K562 (cell line): ENCODE measurements around the gene STT3B. TPM values are rescaled to one million over a fixed set of nuclear protein-coding genes. Genes with fewer than 3 reads are reported as not detected.

Experiments
- ARID1B ChIP-seq: fragments of 450-650 bp; IDR thresholded peaks from 2 replicates; pipeline ENCODE4 v1.6.1; 2016; ENCODE audit warnings: antibody characterized with exemption, mild to moderate bottlenecking, inconsistent platforms
- ARNT ChIP-seq, 2 experiments: fragments of 450-650 bp; IDR thresholded peaks; 2 replicates each; pipeline ENCODE4 v1.6.1; 2016; ENCODE audit warnings: mild to moderate bottlenecking in 1 of 2
- CAMTA2 ChIP-seq: fragments of 250-450 bp; sonication (Bioruptor Pico); conservative IDR thresholded peaks from 2 replicates; pipeline ENCODE4 v1.5.1; 2022
- CBX3 ChIP-seq, 2 experiments: IDR thresholded peaks; 1 replicate in 1 of 2; 2 replicates in 1 of 2; pipeline ENCODE4 v1.6.1; 2012; ENCODE audit warnings: inconsistent platforms in 2 of 2, low read length in 2 of 2, borderline replicate concordance in 1 of 2, control low read depth in 1 of 2
- COPS2 ChIP-seq: fragments of 450-650 bp; conservative IDR thresholded peaks from 2 replicates; pipeline ENCODE4 v1.6.1; 2016; ENCODE audit warnings: mild to moderate bottlenecking, moderate library complexity
- CXXC5 ChIP-seq: fragments of 250-450 bp; sonication (Bioruptor Pico); IDR thresholded peaks from 2 replicates; pipeline ENCODE4 v1.8.0; 2022; ENCODE audit warnings: inconsistent platforms, mild to moderate bottlenecking, moderate library complexity
- ELF1 ChIP-seq: fragments of 200-800 bp; sonication (Bioruptor generic); IDR thresholded peaks from 2 replicates; pipeline ENCODE4 v1.6.1; 2016; ENCODE audit warnings: missing genetic modification characterization, missing compliant biosample characterization
- FOXO4 ChIP-seq: fragments of 450-650 bp; formaldehyde crosslinking; IDR thresholded peaks from 2 replicates; pipeline ENCODE4 v1.4.0; 2020; ENCODE audit warnings: mild to moderate bottlenecking, moderate library complexity
- GTF2F1 ChIP-seq: IDR thresholded peaks from 2 replicates; pipeline ENCODE4 v1.6.1; 2011; ENCODE audit warnings: low read depth, low read length, improper control_type of control experiment
- L3MBTL2 ChIP-seq: fragments of 450-650 bp; IDR thresholded peaks from 2 replicates; pipeline ENCODE4 v1.6.1; 2016; ENCODE audit warnings: mild to moderate bottlenecking, moderate library complexity
- MYC ChIP-seq, 2 experiments: fragments of 250-450 bp in 1 of 2; sonication (Bioruptor Pico) in 1 of 2; IDR thresholded peaks; 2 replicates each; pipeline versions ENCODE4 v1.5.1 to v1.6.1; 2012 to 2021; ENCODE audit warnings: low read depth in 2 of 2, borderline replicate concordance in 1 of 2, improper control_type of control experiment in 1 of 2, low read length in 1 of 2, mild to moderate bottlenecking in 1 of 2, moderate library complexity in 1 of 2
- MYNN ChIP-seq, 2 experiments: sonication (generic); formaldehyde crosslinking in 1 of 2; IDR thresholded peaks; 2 replicates each; pipeline versions ENCODE4 v1.5.0 to v1.6.1; 2016 to 2020; ENCODE audit warnings: antibody characterized with exemption in 1 of 2, missing genetic modification reagents in 1 of 2
- PTRF ChIP-seq: fragments of 450-650 bp; IDR thresholded peaks from 2 replicates; pipeline ENCODE4 v1.6.1; 2016; ENCODE audit warnings: mild to moderate bottlenecking, missing genetic modification characterization, missing compliant biosample characterization
- RAD21 ChIP-seq, 2 experiments: fragments of 250-450 bp in 1 of 2; fragments of 450-650 bp in 1 of 2; sonication (Bioruptor Pico) in 1 of 2; formaldehyde crosslinking in 1 of 2; IDR thresholded peaks in 1 of 2; conservative IDR thresholded peaks in 1 of 2; 2 replicates each; pipeline versions ENCODE4 v1.4.0 to v1.8.0; 2020 to 2022; ENCODE audit warnings: mild to moderate bottlenecking in 2 of 2, moderate library complexity in 1 of 2
- RAD51 ChIP-seq: fragments of 450-650 bp; IDR thresholded peaks from 2 replicates; pipeline ENCODE4 v1.7.1; 2016; ENCODE audit warnings: low read depth, mild to moderate bottlenecking, borderline replicate concordance
- REST ChIP-seq, 2 experiments: fragments of 450-650 bp; formaldehyde crosslinking in 1 of 2; IDR thresholded peaks; 2 replicates each; pipeline versions ENCODE4 v1.4.0 to v1.6.1; 2014 to 2020; ENCODE audit warnings: mild to moderate bottlenecking in 2 of 2, borderline replicate concordance in 1 of 2, low read depth in 1 of 2
- SRSF3 ChIP-seq: fragments of 200-400 bp; formaldehyde crosslinking; IDR thresholded peaks from 2 replicates; pipeline ENCODE4 v1.6.1; 2016; ENCODE audit warnings: mild to moderate bottlenecking, low read length, moderate library complexity; ENCODE audit not compliant: insufficient read depth
- TCFL5 ChIP-seq: fragments of 250-450 bp; sonication (Bioruptor Pico); conservative IDR thresholded peaks from 2 replicates; pipeline ENCODE4 v1.6.1; 2021; ENCODE audit warnings: mild to moderate bottlenecking, moderate library complexity, matching md5 sums
- THRAP3 ChIP-seq: fragments of 450-650 bp; IDR thresholded peaks from 2 replicates; pipeline ENCODE4 v1.6.1; 2016; ENCODE audit warnings: mild to moderate bottlenecking, inconsistent platforms, borderline replicate concordance
- polyA plus RNA-seq, 8 experiments: library from polyadenylated mRNA; depleted of rRNA in 4 of 8; stranded (reverse) in 5 of 8; unstranded in 3 of 8; fragments of >200 nt; fragmentation: Nextera tagmentation in 2 of 8; fragmentation: Illumina TruSeq in 1 of 8; extraction: Ambion mirVana in 2 of 8; extraction: Trizol in 1 of 8; gene quantifications; 2 replicates each; pipeline versions ENCODE4 v1.2.1 to v1.2.3, GENCODE V29; 2011 to 2014; ENCODE audit warnings: inconsistent platforms in 1 of 8, missing spikeins in 1 of 8
- total RNA-seq, 7 experiments: library from RNA; depleted of rRNA in 6 of 7; stranded (reverse); fragments of >200 nt in 6 of 7; fragmentation: Illumina TruSeq in 2 of 7; extraction: Trizol in 2 of 7; gene quantifications; 2 replicates each; pipeline versions ENCODE4 v1.2.1 to v1.2.3, GENCODE V29; 2011 to 2021; ENCODE audit warnings: low replicate concordance in 1 of 7

The STT3B gene
- total and polyA plus RNA-seq, 9 of the 15 experiments (the other 6 are each of a cell fraction or from before 2014, with no cell fraction given): 22.4 to 147 (median 100) TPM

- TF ChIP-seq PTRF (no peak), CXXC5 (CRISPR knock-in tag) (peak; percentile 65), SRSF3 (no peak), ARID1B (peak; percentile 81), FOXO4 (CRISPR knock-in tag) (no peak), TCFL5 (no peak), CBX3 (IDR thresholded peaks at IDR 0.05; ENCODE audit: borderline replicate concordance in 1 of 2, low read length in 2 of 2) (no peak), GTF2F1 (no peak), COPS2 (no peak), RAD21 (CRISPR knock-in tag; conservative IDR thresholded peaks at IDR 0.05 in 1 of 2, IDR thresholded peaks at IDR 0.05 in 1 of 2) (no peak), CAMTA2 (CRISPR knock-in tag) (no peak), THRAP3 (no peak), L3MBTL2 (peak; percentile 44; the same call in 1 of the 2 replicates), ARNT (IDR thresholded peaks at IDR 0.05) (no peak), REST (IDR thresholded peaks at IDR 0.05; ENCODE audit: borderline replicate concordance) (no peak), REST (CRISPR knock-in tag; IDR thresholded peaks at IDR 0.05; ENCODE audit: low read depth) (no peak), RAD51 (no peak), MYNN (IDR thresholded peaks at IDR 0.05) (no peak), MYNN (CRISPR knock-in tag; IDR thresholded peaks at IDR 0.05) (no peak), ELF1 (tag) (no peak), MYC (IDR thresholded peaks at IDR 0.05; ENCODE audit: low read depth, low read length) (peak; percentile 53; the same call in 1 of the 2 replicates), MYC (CRISPR knock-in tag; IDR thresholded peaks at IDR 0.05; ENCODE audit: borderline replicate concordance, low read depth) (no peak)
Measured at GRCh38 chr3:31486865-31487533, 45.7 kb upstream of the STT3B start (continued).
